ENCODE data around the gene ANKRD50.

ANKRD50 gene

GRCh38 chr4:124635331-124635730 lies 77.2 kb downstream of the ANKRD50 start:
- DNase-seq, result no peak

GRCh38 chr4:124633285-124633941 lies 79.1 kb downstream of the ANKRD50 start:
- DNase-seq, result no peak

- no peak for DNase-seq
Observed at GRCh38 chr4:124632439-124632838, 80.1 kb downstream of the ANKRD50 start.

GRCh38 chr4:124631760-124632159 lies 80.8 kb downstream of the ANKRD50 start:
- DNase-seq, result no peak

GRCh38 chr4:124629681-124630080 lies 82.9 kb downstream of the ANKRD50 start:
- DNase-seq, result no peak
